Activated CD4-positive, alpha-beta T cell treated with anti-CD3 and anti-CD28 coated beads, Interleukin-2, amount 10 ng/mL, durations not matched to agents 7 days and 5 days (primary cell): ENCODE measurements around the gene STUM. TPM values are rescaled to one million over a fixed set of nuclear protein-coding genes. Genes with fewer than 3 reads are reported as not detected.

Experiments
- CTCF ChIA-PET: fragments of 350-600 bp; sonication (Branson Sonifier 250); formaldehyde crosslinking; loops from one replicate; lab custom pipeline; 2021; ENCODE audit warnings: antibody characterized with exemption; lab: Charles Lee
- POLR2A ChIA-PET: fragments of 350-600 bp; sonication (Branson Sonifier 250); formaldehyde crosslinking; loops from one replicate; lab custom pipeline; 2021; ENCODE audit warnings: antibody characterized with exemption; lab: Charles Lee
- DNase-seq: peaks from one replicate; pipeline ENCODE4 v3.0.0-alpha.2; 2020
- H3K27ac Mint-ChIP-seq: one replicate; pipeline ENCODE4 v1.8.0; 2021; ENCODE audit warnings: mild to moderate bottlenecking, moderate library complexity, mixed read lengths
- H3K27me3 Mint-ChIP-seq: one replicate; pipeline ENCODE4 v1.8.0; 2021; ENCODE audit warnings: mixed read lengths
- H3K36me3 Mint-ChIP-seq: one replicate; pipeline ENCODE4 v1.8.0; 2021; ENCODE audit warnings: low read depth, mixed read lengths
- H3K4me1 Mint-ChIP-seq: one replicate; pipeline ENCODE4 v1.8.0; 2021; ENCODE audit warnings: mixed read lengths
- H3K4me3 Mint-ChIP-seq: one replicate; pipeline ENCODE4 v1.8.0; 2021; ENCODE audit warnings: mild to moderate bottlenecking, moderate library complexity, mixed read lengths
- H3K9me3 Mint-ChIP-seq: one replicate; pipeline ENCODE4 v1.8.0; 2021; ENCODE audit warnings: mixed read lengths
- total RNA-seq, 2 experiments: library from RNA; stranded (reverse); gene quantifications; one replicate each; pipeline ENCODE4 v1.2.3, GENCODE V29; 2021

STUM gene
- total RNA-seq, 2 experiments from 2014 or later = not detected

- no peaks in the 10 kb centered on the region for H3K4me1 Mint-ChIP-seq
- no peaks in the 10 kb centered on the region for H3K27me3 Mint-ChIP-seq
- H3K27ac Mint-ChIP-seq = no peak overlapping the region
- ChIA-PET POLR2A (no interaction called here), CTCF (interaction anchor here (1.8 kb wide), 1 partner anchor 10 kb away, joined by 4 read pairs; no protein-coding TSS in a partner anchor)
- no peak overlapping the region for H3K4me3 Mint-ChIP-seq
- DNase-seq = no peak
- H3K9me3 Mint-ChIP-seq = no peaks in the 10 kb centered on the region
- H3K36me3 Mint-ChIP-seq = no peaks in the 10 kb centered on the region
These were observed 31.3 kb downstream of the STUM start for GRCh38 chr1:226579781-226580323.

GRCh38 chr1:226580625-226581270 lies 32.2 kb downstream of the STUM start:
- no peak for DNase-seq
- no peak overlapping the region for H3K4me3 Mint-ChIP-seq
- H3K9me3 Mint-ChIP-seq = no peaks in the 10 kb centered on the region
- CTCF ChIA-PET = interaction anchor here (0.9 to 1.8 kb wide), 3 partner anchors 9 to 72 kb away, joined by 3 to 4 read pairs (median 3); no protein-coding TSS in a partner anchor
- H3K27ac Mint-ChIP-seq = no peak overlapping the region
- POLR2A ChIA-PET = no interaction called here
- no peaks in the 10 kb centered on the region for H3K4me1 Mint-ChIP-seq
- H3K36me3 Mint-ChIP-seq = no peaks in the 10 kb centered on the region
- H3K27me3 Mint-ChIP-seq = no peaks in the 10 kb centered on the region

DNA sequence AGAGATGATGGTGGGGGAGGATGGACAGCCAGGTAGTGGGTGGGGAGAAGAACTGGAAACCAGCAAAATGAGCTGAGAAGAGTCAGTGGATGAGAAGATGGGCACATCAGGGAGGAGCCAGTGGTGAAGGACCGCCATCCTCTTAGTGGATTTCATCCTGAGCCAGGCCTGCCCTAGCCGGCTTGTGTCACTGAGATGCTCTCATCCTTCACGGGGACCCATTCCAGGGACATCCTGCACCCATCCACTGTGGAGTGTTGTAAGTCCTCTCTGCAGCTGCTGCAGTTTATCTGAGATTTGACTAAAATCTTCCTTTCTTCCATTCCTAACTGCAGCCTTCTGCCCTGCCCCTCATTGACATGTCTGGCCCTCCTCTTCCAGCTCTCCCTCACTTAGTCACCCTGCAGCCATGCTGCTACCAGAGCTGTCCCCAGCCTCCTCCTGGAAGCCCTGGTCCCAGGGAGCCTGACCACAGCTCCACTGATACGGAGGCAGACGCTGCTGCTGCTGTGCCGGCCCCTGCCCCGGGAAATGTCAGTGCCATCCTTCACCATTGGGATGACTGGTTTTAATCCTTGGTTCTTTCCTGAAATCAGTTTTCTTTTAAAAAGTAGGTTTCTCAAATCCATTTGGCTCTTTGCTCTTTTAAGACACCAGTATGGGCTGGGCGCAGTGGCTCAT lies 33.2 kb downstream of the STUM start:
- Mint-ChIP-seq H3K4me3 (no peak overlapping the region), H3K4me1 (no peaks in the 10 kb centered on the region), H3K36me3 (no peaks in the 10 kb centered on the region), H3K27ac (no peak overlapping the region), H3K27me3 (no peaks in the 10 kb centered on the region), H3K9me3 (no peaks in the 10 kb centered on the region)
- ChIA-PET CTCF (interaction anchor here (0.9 to 1.8 kb wide), 3 partner anchors 8 to 22 kb away, joined by 3 to 4 read pairs (median 3); no protein-coding TSS in a partner anchor), POLR2A (no interaction called here)
- no peak for DNase-seq

- H3K36me3 Mint-ChIP-seq = no peaks in the 10 kb centered on the region
- no peak overlapping the region for H3K4me3 Mint-ChIP-seq
- no peak for DNase-seq
- no peaks in the 10 kb centered on the region for H3K9me3 Mint-ChIP-seq
- H3K27ac Mint-ChIP-seq = no peak overlapping the region
- ChIA-PET CTCF (interaction anchor here (1.0 kb wide), 1 partner anchor 21 kb away, joined by 3 read pairs; no protein-coding TSS in a partner anchor), POLR2A (no interaction called here)
- H3K4me1 Mint-ChIP-seq = no peaks in the 10 kb centered on the region
- no peaks in the 10 kb centered on the region for H3K27me3 Mint-ChIP-seq
These were observed 34.4 kb downstream of the STUM start for GRCh38 chr1:226582966-226583365.

GRCh38 chr1:226584164-226584563 lies 35.6 kb downstream of the STUM start:
- H3K27me3 Mint-ChIP-seq = no peaks in the 10 kb centered on the region
- DNase-seq = no peak
- H3K4me3 Mint-ChIP-seq = no peak overlapping the region
- CTCF ChIA-PET = interaction anchor here (0.6 to 1.2 kb wide), 3 partner anchors 15 to 176 kb away, joined by 3 to 4 read pairs (median 3); partner anchors contain the start of gene PARP1
- no peaks in the 10 kb centered on the region for H3K4me1 Mint-ChIP-seq
- H3K36me3 Mint-ChIP-seq = no peaks in the 10 kb centered on the region
- H3K9me3 Mint-ChIP-seq = no peaks in the 10 kb centered on the region
- no peak overlapping the region for H3K27ac Mint-ChIP-seq
- POLR2A ChIA-PET = no interaction called here

DNA sequence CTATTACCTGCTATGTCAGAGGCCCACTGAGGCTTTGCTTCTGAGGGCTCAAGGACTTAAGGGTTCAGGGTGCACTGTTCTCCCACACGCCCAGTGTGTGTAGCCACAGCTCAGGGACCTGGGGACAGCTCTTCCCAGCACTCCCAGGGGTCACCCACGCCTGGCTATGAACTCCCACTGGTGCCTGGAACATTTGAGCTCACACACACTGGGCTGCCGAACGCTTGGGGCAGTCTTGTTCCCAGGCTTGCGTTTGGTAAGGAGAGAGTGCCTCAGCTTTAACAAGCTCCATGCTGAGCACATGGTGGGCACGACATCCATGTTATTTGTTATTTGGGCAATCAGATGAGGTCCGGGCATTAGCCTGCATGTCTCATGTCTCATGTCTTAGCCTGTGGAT lies 37.6 kb downstream of the STUM start:
- no peaks in the 10 kb centered on the region for H3K4me1 Mint-ChIP-seq

DNA sequence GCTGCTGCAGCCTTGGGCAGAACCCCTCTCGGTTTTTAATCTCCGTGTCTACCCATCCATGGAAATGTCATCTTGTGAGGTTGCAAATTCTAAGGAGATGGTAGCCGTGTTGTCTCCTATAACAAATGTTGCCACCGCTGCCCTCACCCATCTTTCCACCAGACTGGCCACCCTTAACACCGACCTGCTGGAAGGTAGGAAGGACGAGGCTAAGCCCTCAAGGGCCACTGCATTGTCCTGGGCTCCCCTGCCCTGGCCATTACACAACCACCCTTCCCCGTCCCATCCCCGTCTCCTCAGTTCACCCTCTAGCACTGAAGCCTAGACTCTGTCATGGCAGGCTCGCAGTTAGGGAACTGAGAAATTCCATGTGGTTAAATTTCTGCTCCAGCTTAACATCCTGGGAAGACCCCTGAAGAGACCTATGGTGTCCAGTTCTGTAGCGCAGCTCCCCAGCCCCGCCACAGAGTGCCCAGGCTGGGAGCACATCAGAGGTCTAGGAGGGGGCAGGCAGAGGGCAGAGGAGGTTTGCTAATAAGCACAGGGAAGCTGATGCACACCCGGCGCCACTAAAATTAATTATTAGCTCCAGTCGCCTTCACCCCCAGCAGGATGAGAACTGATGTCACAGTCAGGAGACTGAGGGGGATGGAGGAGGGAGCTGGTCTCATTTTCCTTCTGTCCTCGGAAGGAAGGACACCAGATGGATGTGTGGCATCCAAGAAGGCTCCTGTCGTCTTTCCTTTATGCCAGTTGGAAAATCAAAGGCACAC lies 38.3 kb downstream of the STUM start:
- Mint-ChIP-seq H3K27ac (no peak overlapping the region), H3K4me1 (no peaks in the 10 kb centered on the region), H3K27me3 (no peaks in the 10 kb centered on the region), H3K9me3 (no peaks in the 10 kb centered on the region), H3K4me3 (no peak overlapping the region), H3K36me3 (no peaks in the 10 kb centered on the region)
- ChIA-PET CTCF (interaction anchor here (1.1 kb wide), 1 partner anchor 40 kb away, joined by 3 read pairs; no protein-coding TSS in a partner anchor), POLR2A (no interaction called here)
- DNase-seq = no peak

More for the DNA sequence above, 37.6 kb downstream of the STUM start:
- POLR2A ChIA-PET = no interaction called here
- Mint-ChIP-seq H3K4me3 (no peak overlapping the region), H3K27me3 (no peaks in the 10 kb centered on the region), H3K9me3 (no peaks in the 10 kb centered on the region), H3K27ac (no peak overlapping the region), H3K36me3 (no peaks in the 10 kb centered on the region)
- CTCF ChIA-PET = interaction anchor here (0.6 to 1.1 kb wide), 3 partner anchors 40 to 714 kb away, joined by 3 read pairs; partner anchors contain the start of gene PARP1
- DNase-seq = no peak

DNA sequence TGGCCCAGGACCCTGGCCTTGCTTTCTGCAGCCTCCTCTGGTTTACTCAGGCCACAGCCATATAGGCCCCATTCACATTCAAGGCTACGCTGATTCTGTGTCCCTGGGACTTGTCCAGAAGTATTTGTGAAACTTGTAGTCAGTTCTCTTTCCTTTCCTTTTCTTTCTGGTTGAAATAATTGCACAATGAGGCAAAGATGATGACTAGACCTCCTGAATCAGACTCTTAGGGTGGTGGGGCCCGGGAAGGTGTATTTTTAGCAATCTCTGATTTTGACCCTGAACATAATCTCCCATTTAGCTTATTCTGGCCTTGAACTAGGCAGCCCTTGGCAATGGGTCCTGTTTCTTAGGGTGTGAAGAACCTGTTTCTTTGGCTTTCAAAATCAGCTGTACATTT lies 39.9 kb downstream of the STUM start:
- no peaks in the 10 kb centered on the region for H3K27me3 Mint-ChIP-seq
- no peaks in the 10 kb centered on the region for H3K36me3 Mint-ChIP-seq

DNA sequence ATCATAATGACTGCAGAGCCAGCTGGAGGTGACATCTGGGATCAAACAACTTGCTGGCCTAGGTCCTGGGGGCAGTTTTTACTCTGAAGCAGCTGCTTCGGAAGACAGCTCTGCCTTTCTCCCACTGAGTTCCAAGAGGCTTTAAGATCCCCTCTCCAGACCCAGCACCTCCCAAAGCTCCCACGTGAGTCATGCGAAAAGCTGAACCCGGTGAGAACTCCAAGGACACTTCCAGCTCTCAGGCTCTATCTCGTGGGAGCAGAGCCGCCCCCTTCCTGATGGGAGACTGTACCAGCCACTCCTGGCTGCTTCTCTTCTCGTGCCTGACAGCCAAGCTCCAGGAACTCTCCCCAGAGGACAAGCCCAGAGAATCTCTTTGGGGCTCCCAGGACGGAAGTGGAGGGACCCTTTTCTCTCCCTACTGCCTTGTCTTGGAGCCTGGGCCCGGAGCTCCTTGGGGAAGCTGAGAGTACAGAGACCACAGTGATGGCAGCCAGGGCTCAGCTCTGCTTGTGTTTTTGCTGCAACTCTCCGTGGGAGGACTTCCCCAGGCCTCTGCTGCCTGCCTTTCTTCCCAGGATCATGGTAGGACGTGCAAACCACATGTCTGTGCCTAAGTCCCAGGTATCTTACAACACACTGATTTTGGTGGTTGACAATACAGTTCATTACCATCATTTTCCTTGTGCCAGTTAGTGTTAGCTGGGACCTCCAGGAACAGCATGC lies 40.6 kb downstream of the STUM start:
- no peak for DNase-seq
- Mint-ChIP-seq H3K4me3 (no peak overlapping the region), H3K36me3 (no peaks in the 10 kb centered on the region), H3K9me3 (no peaks in the 10 kb centered on the region), H3K27ac (no peak overlapping the region), H3K4me1 (no peaks in the 10 kb centered on the region), H3K27me3 (no peaks in the 10 kb centered on the region)
- CTCF ChIA-PET = interaction anchor here (0.5 to 1.8 kb wide), 6 partner anchors 8 to 158 kb away, joined by 3 to 4 read pairs (median 3); no protein-coding TSS in a partner anchor
- POLR2A ChIA-PET = no interaction called here

More for the DNA sequence above, 39.9 kb downstream of the STUM start:
- ChIA-PET POLR2A (no interaction called here), CTCF (interaction anchor here (1.2 kb wide), 2 partner anchors 12 to 38 kb away, joined by 3 to 4 read pairs; no protein-coding TSS in a partner anchor)
- no peaks in the 10 kb centered on the region for H3K4me1 Mint-ChIP-seq
- no peak overlapping the region for H3K4me3 Mint-ChIP-seq
- no peak for DNase-seq
- no peak overlapping the region for H3K27ac Mint-ChIP-seq
- H3K9me3 Mint-ChIP-seq = no peaks in the 10 kb centered on the region

DNA sequence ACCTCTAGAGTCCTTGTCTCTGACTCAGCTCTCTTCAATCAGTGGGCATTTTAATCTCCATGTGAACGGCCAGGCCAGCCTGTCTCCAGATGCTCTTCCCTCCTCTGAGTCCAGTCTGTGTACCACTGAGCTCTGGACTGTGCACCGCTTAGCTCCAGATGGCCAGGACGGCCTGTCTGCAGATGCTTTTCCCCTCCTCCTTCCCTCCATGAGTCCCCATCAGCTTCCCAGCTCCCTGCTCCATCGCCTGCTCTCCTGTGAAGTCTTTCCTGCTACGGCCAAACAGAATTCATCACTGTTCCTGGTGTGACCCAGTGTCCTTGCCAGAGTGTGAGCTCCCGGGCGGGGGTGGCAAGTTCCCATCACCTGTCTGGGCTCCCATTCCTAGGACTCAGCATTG lies 42.0 kb downstream of the STUM start:
- no peaks in the 10 kb centered on the region for H3K9me3 Mint-ChIP-seq
- no peak for DNase-seq
- CTCF ChIA-PET = interaction anchor here (0.6 to 1.8 kb wide), 4 partner anchors 10 to 143 kb away, joined by 3 to 4 read pairs (median 3); no protein-coding TSS in a partner anchor
- H3K36me3 Mint-ChIP-seq = no peaks in the 10 kb centered on the region
- H3K4me3 Mint-ChIP-seq = no peak overlapping the region
- H3K4me1 Mint-ChIP-seq = no peaks in the 10 kb centered on the region
- H3K27me3 Mint-ChIP-seq = no peaks in the 10 kb centered on the region
- POLR2A ChIA-PET = no interaction called here
- no peak overlapping the region for H3K27ac Mint-ChIP-seq

- H3K4me3 Mint-ChIP-seq = no peak overlapping the region
- H3K36me3 Mint-ChIP-seq = no peaks in the 10 kb centered on the region
- H3K27me3 Mint-ChIP-seq = peaks cover 3% of the 10 kb centered on the region
- CTCF ChIA-PET = no interaction called here
- no peak overlapping the region for H3K27ac Mint-ChIP-seq
- no peaks in the 10 kb centered on the region for H3K9me3 Mint-ChIP-seq
- POLR2A ChIA-PET = no interaction called here
- no peak for DNase-seq
- no peaks in the 10 kb centered on the region for H3K4me1 Mint-ChIP-seq
These were observed 45.0 kb downstream of the STUM start for GRCh38 chr1:226593541-226593940.
